ACHN (cell line): Measurements from ENCODE around the gene NR4A3.
"Not testable (repeated sequence)": the region's sequence is repeated elsewhere in the genome, so short reads cannot be mapped to it uniquely, and the experiment has no call there.

Experiments
- DNase-seq: peaks from one replicate; pipeline ENCODE4 v3.0.0-alpha.2; 2015
- in situ Hi-C: cut with HindIII; loops from 2 replicates; pipeline ENCODE4 v1.10.0; 2017; ENCODE audit warnings: low sequenced_read_pairs, low pct_ligation_motif_present, low pct_unique_long_range_greater_than_20kb

NR4A3 gene

GRCh38 chr9:99821396-99822108 lies at the start of gene NR4A3:
TSS of gene NR4A3 (plus strand) at chr9:99821885. CDS start at chr9:99828043, 6,158 bp downstream.
- DNase-seq = peak; percentile 94
- in situ Hi-C loops = no loop called here

GRCh38 chr9:99773468-99774138 lies 48.1 kb upstream of the NR4A3 start:
- in situ Hi-C loops = no loop called here
- DNase-seq = no peak

GRCh38 chr9:99778308-99778707 lies 43.4 kb upstream of the NR4A3 start:
- in situ Hi-C loops = no loop called here
- DNase-seq = peak; percentile 63

- in situ Hi-C loops = no loop called here
- DNase-seq = no peak
These were observed 42.8 kb upstream of the NR4A3 start for GRCh38 chr9:99778836-99779235.

GRCh38 chr9:99779277-99779676 lies 42.4 kb upstream of the NR4A3 start:
- in situ Hi-C loops = no loop called here
- no peak for DNase-seq

- in situ Hi-C loops, DNase-seq: not testable (repeated sequence)
These were observed 39.3 kb upstream of the NR4A3 start for GRCh38 chr9:99782349-99782748.

- in situ Hi-C loops = no loop called here
- DNase-seq = no peak
These were observed 38.5 kb upstream of the NR4A3 start for GRCh38 chr9:99782962-99783718.

GRCh38 chr9:99783799-99784198 lies 37.9 kb upstream of the NR4A3 start:
- DNase-seq = no peak
- in situ Hi-C loops = no loop called here

- no peak for DNase-seq
- in situ Hi-C loops = no loop called here
These were observed 36.6 kb upstream of the NR4A3 start for GRCh38 chr9:99785010-99785590.

- DNase-seq = no peak
- in situ Hi-C loops = no loop called here
These were observed 34.1 kb upstream of the NR4A3 start for GRCh38 chr9:99787556-99787955.

GRCh38 chr9:99793528-99793927 lies 28.2 kb upstream of the NR4A3 start:
- in situ Hi-C loops = no loop called here
- DNase-seq = no peak

- no peak for DNase-seq
- in situ Hi-C loops = no loop called here
These were observed 25.5 kb upstream of the NR4A3 start for GRCh38 chr9:99796231-99796630.

- in situ Hi-C loops = no loop called here
- DNase-seq = no peak
These were observed 19.9 kb upstream of the NR4A3 start for GRCh38 chr9:99801775-99802174.

GRCh38 chr9:99803694-99804093 lies 18.0 kb upstream of the NR4A3 start:
- DNase-seq = no peak
- in situ Hi-C loops = no loop called here

- in situ Hi-C loops = no loop called here
- DNase-seq = peak; percentile 65
These were observed 14.3 kb upstream of the NR4A3 start for GRCh38 chr9:99807276-99807852.

- no peak for DNase-seq
- in situ Hi-C loops = no loop called here
These were observed 13.7 kb upstream of the NR4A3 start for GRCh38 chr9:99807956-99808355.

GRCh38 chr9:99808454-99808853 lies 13.2 kb upstream of the NR4A3 start:
- in situ Hi-C loops = no loop called here

GRCh38 chr9:99809586-99810319 lies 11.9 kb upstream of the NR4A3 start:
- no peak for DNase-seq
- in situ Hi-C loops = no loop called here

More at GRCh38 chr9:99808454-99808853, 13.2 kb upstream of the NR4A3 start:
- DNase-seq = no peak
